Uterus (tissue), 4 donors: ENCODE results near the gene ERG. TPM values are rescaled to one million over a fixed set of nuclear protein-coding genes. Genes with fewer than 3 reads are reported as not detected.
A peak's percentile ranks its signal among the peaks of the same experiment; 100 is the strongest.

Experiments used
- DNase-seq, 2 donors: peaks; one replicate each; pipeline ENCODE4 v3.0.0-alpha.2; 2019 to 2020
- H3K27ac ChIP-seq, 2 donors: fragments of 200-600 bp; sonication (generic); 1 replicate in 1 of 2; 2 replicates in 1 of 2; pipeline ENCODE4 v1.5.1; 2016 to 2018
- H3K27me3 ChIP-seq, 2 donors: fragments of 200-600 bp; sonication (generic); one replicate each; pipeline ENCODE4 v1.5.1; 2018 to 2019; ENCODE audit warnings: control low read depth in 1 of 2
- H3K36me3 ChIP-seq, 2 donors: fragments of 200-600 bp; sonication (generic); one replicate each; pipeline ENCODE4 v1.5.1; 2019; ENCODE audit warnings: control low read depth in 1 of 2
- H3K4me1 ChIP-seq, 2 donors: fragments of 200-600 bp; sonication (generic); one replicate each; pipeline ENCODE4 v1.5.1; 2018 to 2019; ENCODE audit warnings: control low read depth in 1 of 2
- H3K4me3 ChIP-seq, 2 donors: fragments of 200-600 bp; sonication (generic); 1 replicate in 1 of 2; 2 replicates in 1 of 2; pipeline ENCODE4 v1.5.1; 2018 to 2019; ENCODE audit warnings: mild to moderate bottlenecking in 1 of 2
- H3K9me3 ChIP-seq, 2 donors: fragments of 200-600 bp; sonication (generic); one replicate each; pipeline ENCODE4 v1.5.1; 2019; ENCODE audit warnings: control low read depth in 1 of 2
- POLR2A ChIP-seq, 2 donors: fragments of 450-650 bp; IDR thresholded peaks; one replicate each; pipeline ENCODE4 v1.6.1; 2016; ENCODE audit warnings: antibody characterized with exemption in 2 of 2, mild to moderate bottlenecking in 1 of 2, moderate library complexity in 1 of 2
- intact Hi-C: fragments of 100-400 bp; cut with DNase I; formaldehyde crosslinking; loops from one replicate; pipeline ENCODE4 v1.15.1; 2023; ENCODE audit warnings: low total_unique reads
- total RNA-seq, 4 donors: library from RNA; depleted of rRNA in 3 of 4; stranded (reverse); fragments of >200 nt in 3 of 4; gene quantifications; one replicate each; pipeline versions ENCODE4 v1.1.0 to v1.2.4, GENCODE V29; 2014 to 2023
- TF ChIP-seq, protein P1 (sequence below), 4 experiments: fragments of 200-600 bp in 2 of 4; fragments of 450-650 bp in 2 of 4; sonication (generic) in 2 of 4; IDR thresholded peaks; one replicate each; pipeline ENCODE4 v1.5.1; 2016 to 2019; ENCODE audit warnings: antibody characterized with exemption in 4 of 4, mild to moderate bottlenecking in 2 of 4, moderate library complexity in 1 of 4
- donor health status: DM: yes; HTN: yes; CAD: no.

ERG gene
- total RNA-seq, 4 donors from 2014 or later, result 10.4 to 78.6 (median 31.1) TPM

DNA sequence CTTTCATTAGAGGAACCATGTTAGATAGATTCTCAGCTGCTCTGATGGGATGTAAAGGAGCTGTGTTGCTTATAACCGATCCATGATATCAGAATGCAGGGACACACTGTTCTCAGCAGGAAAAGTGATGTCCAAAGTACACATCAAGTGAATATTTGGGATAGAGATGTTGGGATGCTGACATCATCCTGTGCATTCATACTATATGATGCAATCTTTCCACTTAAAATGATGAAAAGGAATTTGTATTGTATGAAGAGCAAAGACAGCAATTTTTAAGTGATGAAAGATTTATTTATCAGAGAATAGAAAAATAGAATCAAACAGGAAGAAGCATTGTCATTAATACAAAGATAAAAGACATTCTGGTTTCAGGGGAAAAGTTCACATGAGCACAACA, 110.1 kb downstream of the ERG start:
- Histone ChIP-seq H3K36me3 (no peaks in the 10 kb centered on the region), H3K4me3 (no peak overlapping the region), H3K27ac (no peak overlapping the region), H3K9me3 (no peaks in the 10 kb centered on the region), H3K27me3 (no peaks in the 10 kb centered on the region), H3K4me1 (no peaks in the 10 kb centered on the region)
- no peak for TF ChIP-seq POLR2A (IDR thresholded peaks at IDR 0.05)
- TF ChIP-seq, protein P1, sequence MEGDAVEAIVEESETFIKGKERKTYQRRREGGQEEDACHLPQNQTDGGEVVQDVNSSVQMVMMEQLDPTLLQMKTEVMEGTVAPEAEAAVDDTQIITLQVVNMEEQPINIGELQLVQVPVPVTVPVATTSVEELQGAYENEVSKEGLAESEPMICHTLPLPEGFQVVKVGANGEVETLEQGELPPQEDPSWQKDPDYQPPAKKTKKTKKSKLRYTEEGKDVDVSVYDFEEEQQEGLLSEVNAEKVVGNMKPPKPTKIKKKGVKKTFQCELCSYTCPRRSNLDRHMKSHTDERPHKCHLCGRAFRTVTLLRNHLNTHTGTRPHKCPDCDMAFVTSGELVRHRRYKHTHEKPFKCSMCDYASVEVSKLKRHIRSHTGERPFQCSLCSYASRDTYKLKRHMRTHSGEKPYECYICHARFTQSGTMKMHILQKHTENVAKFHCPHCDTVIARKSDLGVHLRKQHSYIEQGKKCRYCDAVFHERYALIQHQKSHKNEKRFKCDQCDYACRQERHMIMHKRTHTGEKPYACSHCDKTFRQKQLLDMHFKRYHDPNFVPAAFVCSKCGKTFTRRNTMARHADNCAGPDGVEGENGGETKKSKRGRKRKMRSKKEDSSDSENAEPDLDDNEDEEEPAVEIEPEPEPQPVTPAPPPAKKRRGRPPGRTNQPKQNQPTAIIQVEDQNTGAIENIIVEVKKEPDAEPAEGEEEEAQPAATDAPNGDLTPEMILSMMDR (IDR thresholded peaks at IDR 0.05), result no peak
- DNase-seq, result no peak
- intact Hi-C loops, result no loop called here

DNA sequence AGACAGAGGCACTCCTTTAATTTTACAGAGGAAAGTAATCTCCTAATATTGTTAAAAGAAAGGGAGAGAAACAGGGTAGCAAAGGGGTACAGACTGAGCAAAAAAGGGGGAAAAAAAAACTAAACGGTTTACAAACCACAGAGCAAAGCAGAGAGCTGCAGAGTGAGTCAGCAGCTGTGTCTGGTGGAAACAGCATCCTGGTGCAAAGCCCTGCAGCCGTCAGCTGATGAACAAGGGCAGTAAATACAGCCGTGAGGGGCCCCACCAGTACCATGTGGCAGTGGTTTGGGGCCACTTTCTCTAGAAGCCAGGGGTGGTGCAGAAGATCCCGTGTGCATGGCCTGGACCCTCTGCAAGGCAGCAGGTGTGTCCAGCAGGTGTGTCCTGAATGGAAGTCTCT, 111.3 kb downstream of the ERG start:
- no peaks in the 10 kb centered on the region for H3K4me1 ChIP-seq
- no peak for DNase-seq

DNA sequence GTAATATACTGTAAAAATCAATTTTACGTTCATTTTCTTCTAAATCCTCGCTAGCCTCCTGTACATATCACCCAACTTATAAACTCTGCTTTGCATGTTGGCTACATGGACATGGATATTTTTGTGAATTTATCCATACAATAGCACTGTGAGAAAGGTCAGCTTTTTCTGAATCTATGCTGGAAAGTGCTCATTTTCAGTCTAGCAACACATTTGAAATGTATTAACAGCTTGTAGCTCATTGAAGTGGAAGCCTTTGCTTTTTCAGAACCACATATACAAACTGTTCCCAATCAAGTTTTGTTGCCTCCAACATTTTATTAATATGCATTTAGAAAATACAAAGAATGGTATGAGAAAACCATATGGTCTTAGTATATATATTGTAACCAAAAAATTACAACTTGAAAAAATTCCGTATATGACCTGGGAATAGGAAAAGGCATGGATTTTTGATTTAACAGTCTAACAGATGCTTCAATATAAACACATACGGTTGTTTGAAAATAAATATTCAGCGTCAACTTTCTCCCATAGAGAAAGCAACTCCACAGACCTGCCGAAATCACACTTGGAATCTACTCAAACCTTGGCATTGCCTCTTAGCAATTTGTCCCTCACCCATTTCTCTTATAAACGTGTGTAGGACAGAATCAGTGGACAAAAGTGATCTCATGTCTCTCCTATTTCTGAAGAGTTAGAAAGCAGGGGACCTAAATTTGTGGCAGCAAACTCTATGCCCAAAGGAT, 112.7 kb downstream of the ERG start:
- no peaks in the 10 kb centered on the region for H3K4me1 ChIP-seq
- no peak for DNase-seq
- no peak for TF ChIP-seq POLR2A (IDR thresholded peaks at IDR 0.05)
- TF ChIP-seq, protein P1 (IDR thresholded peaks at IDR 0.05), result no peak

More for the DNA sequence above, 111.3 kb downstream of the ERG start:
- H3K9me3 ChIP-seq, result no peaks in the 10 kb centered on the region
- H3K36me3 ChIP-seq, result no peaks in the 10 kb centered on the region
- H3K4me3 ChIP-seq, result no peak overlapping the region
- intact Hi-C loops, result no loop called here
- TF ChIP-seq, protein P1 (IDR thresholded peaks at IDR 0.05), result no peak
- TF ChIP-seq POLR2A (IDR thresholded peaks at IDR 0.05), result no peak
- no peak overlapping the region for H3K27ac ChIP-seq
- H3K27me3 ChIP-seq, result no peaks in the 10 kb centered on the region

DNA sequence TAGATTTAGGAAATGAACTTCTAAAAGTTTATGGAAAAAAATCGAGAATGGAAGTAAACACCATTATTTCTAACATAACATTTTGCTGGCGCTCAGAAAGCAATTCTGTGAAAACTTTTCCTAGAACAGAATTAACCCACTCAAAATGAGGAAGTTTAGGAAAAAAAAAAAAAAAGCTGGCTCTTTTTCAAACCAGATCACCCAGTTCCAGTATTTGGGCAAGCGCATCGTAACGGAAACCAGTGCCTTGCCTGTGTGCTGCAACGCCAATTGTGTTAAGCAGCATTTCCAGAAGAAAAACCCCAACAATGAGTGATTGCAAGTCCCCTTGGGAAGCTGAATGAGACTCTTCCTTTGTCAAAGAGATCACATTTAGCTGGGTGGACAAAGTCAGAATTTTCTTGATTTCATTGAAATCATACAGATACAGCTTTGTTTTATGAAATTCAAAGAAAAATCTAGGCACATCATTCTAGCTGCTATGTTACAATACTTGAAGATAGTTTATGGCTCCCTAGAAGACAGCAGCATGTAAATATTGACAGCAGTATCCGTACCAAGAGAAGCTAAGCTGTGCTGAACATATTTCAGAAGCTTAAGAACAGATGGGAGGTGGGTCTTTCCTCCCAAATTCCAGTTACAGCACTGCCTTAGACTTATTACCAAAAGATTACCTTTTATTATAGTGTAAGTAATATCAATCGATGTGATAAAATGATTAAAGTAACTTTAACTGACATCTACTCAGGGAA, 113.4 kb downstream of the ERG start:
- peak overlapping the region in 1 of 2 donors; percentile 23 for H3K27ac ChIP-seq
- no peaks in the 10 kb centered on the region for H3K27me3 ChIP-seq
- no peaks in the 10 kb centered on the region for H3K9me3 ChIP-seq
- intact Hi-C loops, result no loop called here
- no peaks in the 10 kb centered on the region for H3K36me3 ChIP-seq
- no peaks in the 10 kb centered on the region for H3K4me1 ChIP-seq
- DNase-seq, result no peak
- no peak overlapping the region for H3K4me3 ChIP-seq
- TF ChIP-seq POLR2A (IDR thresholded peaks at IDR 0.05), result no peak
- TF ChIP-seq, protein P1 (IDR thresholded peaks at IDR 0.05), result no peak

More for the DNA sequence above, 112.7 kb downstream of the ERG start:
- Histone ChIP-seq H3K36me3 (no peaks in the 10 kb centered on the region), H3K27ac (peak overlapping the region in 1 of 2 donors; percentile 23), H3K9me3 (no peaks in the 10 kb centered on the region), H3K27me3 (no peaks in the 10 kb centered on the region), H3K4me3 (no peak overlapping the region)
- intact Hi-C loops, result no loop called here

DNA sequence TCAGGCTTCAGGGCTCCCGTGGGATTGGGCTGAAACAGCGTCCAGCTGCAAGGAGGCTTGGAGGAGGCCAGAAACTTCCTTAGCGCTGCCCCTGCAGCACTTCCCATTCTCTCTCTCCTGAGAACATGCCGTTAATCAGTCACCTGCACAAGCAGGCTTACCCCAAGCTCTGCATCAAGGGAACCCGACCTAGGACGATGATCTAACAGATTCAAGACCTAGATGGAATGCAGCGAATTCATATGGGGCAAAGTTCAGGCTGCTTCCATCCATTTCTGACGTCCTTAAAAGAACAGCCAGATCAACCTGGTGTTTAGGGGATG, 114.1 kb downstream of the ERG start:
- intact Hi-C loops, result no loop called here
- H3K9me3 ChIP-seq, result no peaks in the 10 kb centered on the region
- no peak for DNase-seq
- H3K36me3 ChIP-seq, result no peaks in the 10 kb centered on the region
- no peaks in the 10 kb centered on the region for H3K27me3 ChIP-seq
- H3K4me3 ChIP-seq, result no peak overlapping the region
- H3K27ac ChIP-seq, result peak overlapping the region in 1 of 2 donors; percentile 62
- H3K4me1 ChIP-seq, result no peaks in the 10 kb centered on the region
- TF ChIP-seq POLR2A (IDR thresholded peaks at IDR 0.05), result no peak
- TF ChIP-seq, protein P1 (IDR thresholded peaks at IDR 0.05), result no peak
